Activated naive CD8-positive, alpha-beta T cell (primary cell): ENCODE measurements around the gene PRPF6.
"Not testable (repeated sequence)": the region's sequence is repeated elsewhere in the genome, so short reads cannot be mapped to it uniquely, and the experiment has no call there.

ENCODE experiments used
- H3K27ac Mint-ChIP-seq: one replicate; pipeline ENCODE4 v1.8.0; 2021; ENCODE audit warnings: mixed read lengths
- H3K27me3 Mint-ChIP-seq: one replicate; pipeline ENCODE4 v1.8.0; 2021; ENCODE audit warnings: mixed read lengths
- H3K36me3 Mint-ChIP-seq: one replicate; pipeline ENCODE4 v1.8.0; 2021; ENCODE audit warnings: mixed read lengths
- H3K4me1 Mint-ChIP-seq: one replicate; pipeline ENCODE4 v1.8.0; 2021; ENCODE audit warnings: low read depth, mixed read lengths
- H3K4me3 Mint-ChIP-seq: one replicate; pipeline ENCODE4 v1.8.0; 2021; ENCODE audit warnings: mild to moderate bottlenecking, mixed read lengths
- H3K9me3 Mint-ChIP-seq: one replicate; pipeline ENCODE4 v1.8.0; 2021; ENCODE audit warnings: low read depth, mixed read lengths

PRPF6 gene

DNA sequence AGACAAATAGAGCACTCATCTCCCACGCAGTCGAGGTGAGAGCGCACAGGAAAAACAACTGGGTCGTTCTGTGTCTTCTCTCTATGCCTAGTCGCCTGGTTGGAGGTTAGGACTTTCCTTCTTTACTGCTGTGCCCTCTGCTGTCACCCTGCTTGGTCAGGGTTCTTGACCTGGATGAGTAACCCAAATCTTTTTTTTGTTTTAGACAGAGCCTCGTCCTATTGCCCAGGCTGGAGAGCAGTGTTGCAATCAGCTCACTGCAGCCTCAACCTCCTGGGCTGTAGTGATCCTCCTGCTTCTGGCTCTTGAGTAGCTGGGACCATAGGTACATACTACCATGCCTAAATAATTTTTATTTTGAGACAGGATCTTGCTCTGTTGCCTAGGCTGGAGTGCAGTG, 24.5 kb downstream of the PRPF6 start:
- Mint-ChIP-seq H3K9me3 (peaks cover 13% of the 10 kb centered on the region), H3K27me3 (no peaks in the 10 kb centered on the region), H3K4me3 (no peak overlapping the region), H3K36me3 (peaks cover 20% of the 10 kb centered on the region), H3K4me1 (peaks cover 5% of the 10 kb centered on the region), H3K27ac (no peak overlapping the region)

DNA sequence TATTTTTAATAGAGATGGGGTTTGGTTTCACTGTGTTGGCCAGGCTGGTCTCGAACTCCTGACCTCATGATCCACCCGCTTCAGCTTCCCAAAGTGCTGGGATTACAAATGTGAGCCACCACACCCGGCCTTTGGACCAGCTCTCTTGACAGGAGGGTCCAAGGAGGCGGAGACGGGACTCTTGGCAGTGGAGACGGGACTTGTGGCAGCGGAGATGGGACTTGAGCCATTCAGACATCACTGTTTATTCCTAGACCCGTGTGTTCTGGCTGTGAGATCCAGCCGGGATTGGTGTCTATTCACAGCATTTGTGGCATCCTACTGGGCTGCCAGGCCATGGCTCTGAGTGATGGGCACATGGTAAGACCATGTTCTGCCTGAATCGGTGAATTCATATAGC, 25.6 kb downstream of the PRPF6 start:
- no peak overlapping the region for H3K4me3 Mint-ChIP-seq
- H3K9me3 Mint-ChIP-seq, result peaks cover 13% of the 10 kb centered on the region
- H3K27ac Mint-ChIP-seq, result no peak overlapping the region
- H3K4me1 Mint-ChIP-seq, result peaks cover 9% of the 10 kb centered on the region
- peaks cover 28% of the 10 kb centered on the region for H3K36me3 Mint-ChIP-seq
- H3K27me3 Mint-ChIP-seq, result no peaks in the 10 kb centered on the region

DNA sequence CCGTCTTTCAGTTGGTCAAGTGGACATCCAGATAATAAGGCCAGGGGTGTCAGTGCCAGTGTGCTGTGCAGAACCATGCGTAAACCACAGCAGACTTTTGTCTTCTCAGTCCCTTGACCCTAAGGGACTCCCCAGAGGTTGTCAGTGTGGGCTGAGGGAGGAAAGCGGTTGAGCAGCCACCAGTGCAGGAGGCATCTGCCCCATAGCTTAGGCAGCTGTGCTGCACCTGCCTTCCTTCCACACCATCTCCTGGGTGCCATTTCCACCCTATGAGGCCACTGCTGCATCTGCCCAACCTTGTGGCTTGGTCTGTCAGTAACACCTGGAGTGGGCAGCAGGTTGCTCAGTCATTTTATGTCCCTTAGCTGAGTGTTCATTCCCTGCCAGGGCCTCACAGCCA, 26.0 kb downstream of the PRPF6 start:
- Mint-ChIP-seq H3K4me1 (peaks cover 8% of the 10 kb centered on the region), H3K9me3 (peaks cover 13% of the 10 kb centered on the region), H3K36me3 (peaks cover 29% of the 10 kb centered on the region), H3K27me3 (no peaks in the 10 kb centered on the region), H3K4me3 (no peak overlapping the region), H3K27ac (no peak overlapping the region)

DNA sequence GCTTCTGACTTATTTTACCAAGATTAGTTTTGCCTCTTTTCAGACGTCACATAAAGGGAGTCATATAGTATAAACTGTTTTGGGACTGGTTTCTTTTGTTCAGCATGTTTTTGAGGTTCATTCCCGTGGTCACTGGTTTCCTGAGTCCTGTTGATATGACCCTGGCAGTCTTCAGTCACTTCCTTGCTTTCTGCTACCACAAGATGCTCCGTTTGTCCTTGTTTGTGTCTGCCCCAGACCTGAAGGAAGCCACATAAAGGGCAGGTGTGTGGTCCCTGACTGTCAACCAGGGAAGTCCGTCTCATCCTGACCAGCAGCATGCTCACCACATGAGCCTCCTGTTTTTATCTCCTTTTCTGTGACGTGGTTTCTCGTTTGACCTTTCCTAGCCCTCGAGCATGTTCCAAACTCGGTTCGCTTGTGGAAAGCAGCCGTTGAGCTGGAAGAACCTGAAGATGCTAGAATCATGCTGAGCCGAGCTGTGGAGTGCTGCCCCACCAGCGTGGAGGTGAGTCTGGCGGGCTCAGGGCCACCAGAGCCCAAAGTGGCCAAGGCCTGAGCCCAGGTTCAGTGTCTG, 29.0 kb downstream of the PRPF6 start:
- Mint-ChIP-seq H3K36me3 (peaks cover 34% of the 10 kb centered on the region), H3K9me3 (peaks cover 13% of the 10 kb centered on the region), H3K27me3 (no peaks in the 10 kb centered on the region), H3K4me1 (peaks cover 18% of the 10 kb centered on the region), H3K4me3 (no peak overlapping the region), H3K27ac (no peak overlapping the region)

DNA sequence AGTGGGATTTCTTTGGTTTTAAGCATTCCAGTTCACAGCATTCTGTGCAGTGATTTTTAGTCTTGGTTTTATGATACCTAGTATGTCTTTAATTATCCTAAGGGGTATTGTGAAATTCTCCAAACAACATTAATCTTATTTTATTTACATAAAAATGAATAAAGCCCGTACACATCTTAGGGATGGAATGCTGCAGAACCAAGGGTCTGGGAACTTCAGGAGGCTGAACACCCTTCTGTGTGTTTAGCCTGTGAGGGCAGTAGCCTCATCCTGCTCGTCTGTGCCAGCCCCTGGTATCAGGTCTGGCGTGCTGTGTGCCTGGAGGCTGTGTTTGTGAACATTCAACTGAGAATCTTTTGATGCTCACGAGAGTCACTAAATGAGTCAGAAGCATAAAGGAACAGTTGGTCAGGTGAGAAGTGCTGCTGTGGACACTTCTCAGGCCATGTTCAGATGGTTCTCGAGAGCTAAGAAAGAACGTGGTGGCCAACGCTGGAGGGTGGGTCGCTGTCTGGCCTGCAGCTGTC, 29.8 kb downstream of the PRPF6 start:
- H3K4me3 Mint-ChIP-seq, result no peak overlapping the region
- peaks cover 13% of the 10 kb centered on the region for H3K9me3 Mint-ChIP-seq
- H3K4me1 Mint-ChIP-seq, result peaks cover 18% of the 10 kb centered on the region
- peaks cover 38% of the 10 kb centered on the region for H3K36me3 Mint-ChIP-seq
- no peak overlapping the region for H3K27ac Mint-ChIP-seq
- no peaks in the 10 kb centered on the region for H3K27me3 Mint-ChIP-seq

DNA sequence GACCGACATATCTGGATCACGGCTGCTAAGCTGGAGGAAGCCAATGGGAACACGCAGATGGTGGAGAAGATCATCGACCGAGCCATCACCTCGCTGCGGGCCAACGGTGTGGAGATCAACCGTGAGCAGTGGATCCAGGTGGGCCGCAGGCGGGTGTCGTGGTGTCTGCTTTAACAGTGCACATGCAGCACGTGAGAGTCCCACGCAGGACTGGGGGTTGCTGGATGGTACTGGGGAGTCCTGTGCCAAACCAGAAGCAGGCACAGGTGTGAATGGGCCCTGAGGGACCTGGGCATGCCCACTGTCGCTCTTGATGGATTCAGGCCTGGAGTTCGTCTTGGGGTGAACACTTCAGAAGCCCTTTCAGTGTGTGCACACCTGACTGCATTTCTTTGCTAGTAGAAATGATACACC, 30.4 kb downstream of the PRPF6 start:
- Mint-ChIP-seq H3K27ac (peak overlapping the region; percentile 64), H3K4me1 (peaks cover 18% of the 10 kb centered on the region), H3K27me3 (no peaks in the 10 kb centered on the region), H3K4me3 (no peak overlapping the region), H3K9me3 (peaks cover 13% of the 10 kb centered on the region), H3K36me3 (peaks cover 39% of the 10 kb centered on the region)

DNA sequence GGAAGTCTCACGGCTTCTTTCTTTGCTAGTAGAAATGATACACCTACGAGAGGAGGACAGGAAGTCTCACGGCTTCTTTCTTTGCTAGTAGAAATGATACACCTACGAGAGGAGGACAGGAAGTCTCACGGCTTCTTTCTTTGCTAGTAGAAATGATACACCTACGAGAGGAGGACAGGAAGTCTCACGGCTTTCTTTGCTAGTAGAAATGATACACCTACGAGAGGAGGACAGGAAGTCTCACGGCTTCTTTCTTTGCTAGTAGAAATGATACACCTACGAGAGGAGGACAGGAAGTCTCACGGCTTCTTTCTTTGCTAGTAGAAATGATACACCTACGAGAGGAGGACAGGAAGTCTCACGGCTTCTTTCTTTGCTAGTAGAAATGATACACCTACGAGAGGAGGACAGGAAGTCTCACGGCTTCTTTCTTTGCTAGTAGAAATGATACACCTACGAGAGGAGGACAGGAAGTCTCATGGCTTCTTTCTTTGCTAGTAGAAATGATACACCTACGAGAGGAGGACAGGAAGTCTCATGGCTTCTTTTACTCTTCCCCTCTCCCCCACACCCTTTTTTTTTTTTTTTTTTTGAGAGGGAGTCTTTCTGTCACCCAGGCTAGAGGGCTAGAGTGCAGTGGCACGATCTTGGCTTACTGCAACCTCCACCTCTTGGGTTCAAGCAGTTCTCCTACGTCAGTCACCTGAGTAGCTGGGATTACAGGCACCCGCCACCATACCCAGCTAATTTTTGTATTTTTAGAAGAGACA, 31.6 kb downstream of the PRPF6 start:
- Mint-ChIP-seq H3K36me3 (peaks cover 43% of the 10 kb centered on the region), H3K9me3 (peaks cover 13% of the 10 kb centered on the region), H3K4me3 (peak overlapping the region; percentile 57), H3K27ac (peak overlapping the region; percentile 77), H3K4me1 (peaks cover 19% of the 10 kb centered on the region)
- not testable (repeated sequence) for H3K27me3 Mint-ChIP-seq

DNA sequence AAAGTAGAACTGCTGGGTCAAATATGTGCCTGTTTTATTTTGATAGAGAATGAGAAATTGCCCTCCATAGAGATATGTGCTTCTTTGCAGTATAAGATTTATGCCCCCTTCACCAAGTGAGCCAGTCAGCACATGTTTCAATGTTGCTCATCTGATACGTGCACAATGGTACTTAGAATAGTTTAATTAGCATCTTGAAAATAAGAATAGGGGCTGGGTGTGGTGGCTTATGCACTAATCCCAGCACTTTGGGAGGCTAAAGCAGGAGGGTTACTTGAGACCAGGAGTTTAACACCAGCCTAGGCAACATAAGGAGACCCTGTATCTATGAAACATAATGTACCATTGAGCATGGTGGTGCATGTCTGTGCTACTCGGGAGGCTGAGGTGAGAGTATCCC, 34.7 kb downstream of the PRPF6 start:
- H3K36me3 Mint-ChIP-seq, result peaks cover 35% of the 10 kb centered on the region
- H3K27ac Mint-ChIP-seq, result no peak overlapping the region
- no peak overlapping the region for H3K4me3 Mint-ChIP-seq
- H3K4me1 Mint-ChIP-seq, result peaks cover 17% of the 10 kb centered on the region
- H3K27me3 Mint-ChIP-seq, result no peaks in the 10 kb centered on the region
- H3K9me3 Mint-ChIP-seq, result no peaks in the 10 kb centered on the region

DNA sequence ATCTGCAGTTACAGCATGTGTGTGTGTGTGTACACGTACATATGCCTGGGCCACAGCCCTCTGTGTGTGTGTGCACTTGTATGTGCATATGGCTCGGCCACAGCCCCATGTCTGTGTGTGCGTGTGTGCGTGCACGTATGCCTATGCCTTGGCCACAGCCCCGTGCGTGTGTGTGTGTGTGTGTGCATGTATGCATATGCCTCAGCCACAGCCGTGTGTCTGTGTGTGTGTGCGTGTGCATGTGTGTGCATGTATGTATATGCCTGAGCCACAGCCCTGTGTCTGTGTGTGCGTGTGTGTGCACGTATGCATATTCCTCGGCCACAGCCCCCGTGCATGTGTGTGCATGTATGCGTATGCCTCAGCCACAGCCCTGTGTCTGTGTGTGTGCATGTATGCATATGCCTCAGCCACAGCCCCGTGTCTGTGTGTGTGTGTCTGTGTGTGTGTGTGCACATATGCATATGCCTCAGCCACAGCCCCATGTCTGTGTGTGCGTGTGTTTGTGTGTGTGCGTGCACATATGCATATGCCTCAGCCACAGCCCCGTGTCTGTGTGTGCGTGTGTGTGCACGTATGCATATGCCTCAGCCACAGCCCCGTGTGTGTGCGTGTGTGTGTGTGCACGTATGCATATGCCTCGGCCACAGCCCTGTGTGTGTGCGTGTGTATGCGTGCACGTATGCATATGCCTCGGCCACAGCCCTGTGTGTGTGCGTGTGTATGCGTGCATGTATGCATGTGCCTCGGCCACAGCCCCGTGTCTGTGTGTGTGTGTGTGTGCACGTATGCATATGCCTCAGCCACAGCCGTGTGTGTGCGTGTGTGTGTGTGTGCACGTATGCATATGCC, 40.4 kb downstream of the PRPF6 start:
- Mint-ChIP-seq H3K9me3 (no peaks in the 10 kb centered on the region), H3K27ac (no peak overlapping the region), H3K4me3 (no peak overlapping the region), H3K27me3 (no peaks in the 10 kb centered on the region), H3K4me1 (peaks cover 2% of the 10 kb centered on the region), H3K36me3 (peaks cover 19% of the 10 kb centered on the region)

DNA sequence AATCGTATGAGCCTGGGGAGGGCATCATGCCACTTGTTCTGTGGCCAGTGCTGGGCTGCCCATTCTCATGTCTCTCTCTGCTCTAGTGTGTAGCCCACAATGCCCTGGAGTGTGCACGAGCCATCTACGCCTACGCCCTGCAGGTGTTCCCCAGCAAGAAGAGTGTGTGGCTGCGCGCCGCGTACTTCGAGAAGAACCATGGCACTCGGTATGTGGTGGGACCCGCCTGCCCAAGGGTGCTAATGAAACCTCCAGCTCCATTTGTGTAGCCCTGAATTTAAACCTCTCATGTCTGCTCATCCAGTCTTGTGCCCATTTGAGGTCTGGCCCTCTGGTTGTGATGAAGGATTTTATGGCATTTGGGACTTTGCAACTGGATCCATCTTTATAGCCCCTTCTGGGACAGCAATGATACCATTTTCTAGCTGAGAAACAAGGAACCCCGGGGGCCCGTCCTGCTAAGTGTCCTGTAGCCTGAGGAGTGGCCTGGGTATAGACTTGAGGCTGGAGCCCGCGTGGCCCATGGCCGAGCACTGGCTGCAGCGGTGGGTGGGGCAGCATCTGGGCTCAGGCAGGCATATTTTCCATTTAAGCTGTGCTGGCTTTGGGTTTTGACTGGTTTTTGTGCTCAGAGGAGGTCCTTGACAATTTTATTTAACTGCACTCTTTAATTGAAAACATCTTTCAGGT, 41.9 kb downstream of the PRPF6 start:
- Mint-ChIP-seq H3K27ac (no peak overlapping the region), H3K4me1 (no peaks in the 10 kb centered on the region), H3K36me3 (peaks cover 12% of the 10 kb centered on the region), H3K4me3 (no peak overlapping the region), H3K27me3 (no peaks in the 10 kb centered on the region), H3K9me3 (no peaks in the 10 kb centered on the region)

DNA sequence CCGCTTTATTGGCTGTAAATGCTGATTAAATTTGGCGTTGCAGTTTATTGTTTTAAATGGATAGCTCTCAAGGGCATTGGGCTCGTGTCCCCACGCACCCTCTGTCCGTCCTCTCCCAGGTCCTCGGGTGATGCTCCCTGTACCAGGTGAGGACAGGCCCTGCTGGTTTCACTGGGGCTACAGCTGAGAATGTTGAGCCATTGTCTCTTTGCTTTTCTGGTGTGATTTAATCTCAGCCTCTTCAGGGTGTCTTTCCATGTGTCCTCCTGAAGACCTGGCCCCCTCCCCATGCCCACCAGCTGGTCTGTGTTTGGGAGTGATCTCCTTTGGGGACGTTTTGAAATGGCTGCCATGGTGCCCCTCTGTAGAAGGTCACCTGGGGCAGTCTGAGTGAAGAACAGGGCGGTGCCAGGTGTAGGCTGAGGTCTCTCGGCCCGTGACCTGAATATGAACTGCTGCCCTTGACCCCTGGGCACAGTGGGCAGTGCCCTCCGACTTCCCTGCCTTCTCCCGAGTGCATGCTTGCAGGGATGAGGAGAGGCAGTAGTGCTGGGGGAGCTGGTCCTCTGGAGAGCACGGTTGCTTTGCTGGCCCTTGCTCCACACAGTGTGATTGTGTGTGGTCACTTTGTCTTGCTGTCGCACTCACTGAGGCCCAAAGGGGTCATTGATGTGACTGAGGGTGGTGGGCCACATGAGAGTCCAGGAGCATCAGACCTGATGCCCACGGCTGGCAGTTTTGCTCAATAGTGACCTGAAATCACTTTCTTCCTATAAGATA, 42.6 kb downstream of the PRPF6 start:
- H3K4me3 Mint-ChIP-seq, result no peak overlapping the region
- peaks cover 9% of the 10 kb centered on the region for H3K36me3 Mint-ChIP-seq
- no peaks in the 10 kb centered on the region for H3K27me3 Mint-ChIP-seq
- no peaks in the 10 kb centered on the region for H3K4me1 Mint-ChIP-seq
- H3K27ac Mint-ChIP-seq, result no peak overlapping the region
- no peaks in the 10 kb centered on the region for H3K9me3 Mint-ChIP-seq

DNA sequence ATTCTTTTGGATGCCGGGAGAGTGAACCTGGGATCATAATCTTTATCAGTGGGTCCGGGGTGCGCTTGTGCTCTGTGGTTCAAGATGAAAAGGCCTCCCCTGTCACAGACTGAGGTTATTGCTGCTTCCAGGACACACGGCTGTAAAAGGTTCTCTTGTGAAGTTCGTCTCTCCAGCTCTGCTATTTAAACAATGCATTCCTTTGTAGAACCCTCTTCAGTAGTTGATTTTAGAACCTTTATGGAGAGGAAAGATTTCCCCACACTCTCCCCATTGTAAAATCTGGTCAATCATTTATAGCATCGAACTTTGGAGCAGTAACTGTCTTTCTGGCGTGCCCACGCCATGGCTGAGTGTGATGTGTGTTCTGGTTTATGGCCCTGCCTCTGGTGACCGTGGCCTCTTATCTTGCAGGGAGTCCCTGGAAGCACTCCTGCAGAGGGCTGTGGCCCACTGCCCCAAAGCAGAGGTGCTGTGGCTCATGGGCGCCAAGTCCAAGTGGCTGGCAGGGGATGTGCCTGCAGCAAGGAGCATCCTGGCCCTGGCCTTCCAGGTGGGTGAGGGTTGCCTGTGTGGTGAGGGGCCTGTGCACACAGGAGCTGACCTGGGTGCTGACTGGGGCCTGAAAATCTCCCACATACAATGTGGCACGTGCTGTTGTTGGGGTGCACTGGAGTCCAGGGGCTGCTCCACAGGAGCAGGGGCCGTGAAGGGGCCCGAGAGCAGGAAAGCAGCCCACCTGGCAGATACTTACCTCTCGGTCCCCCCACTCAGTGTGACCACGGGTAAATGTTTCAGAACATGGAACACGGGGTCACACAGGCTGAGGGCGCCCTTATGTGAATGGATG, 43.4 kb downstream of the PRPF6 start:
- H3K36me3 Mint-ChIP-seq, result peaks cover 5% of the 10 kb centered on the region
- H3K27me3 Mint-ChIP-seq, result no peaks in the 10 kb centered on the region
- H3K9me3 Mint-ChIP-seq, result no peaks in the 10 kb centered on the region
- H3K4me3 Mint-ChIP-seq, result no peak overlapping the region
- H3K27ac Mint-ChIP-seq, result no peak overlapping the region
- H3K4me1 Mint-ChIP-seq, result no peaks in the 10 kb centered on the region

DNA sequence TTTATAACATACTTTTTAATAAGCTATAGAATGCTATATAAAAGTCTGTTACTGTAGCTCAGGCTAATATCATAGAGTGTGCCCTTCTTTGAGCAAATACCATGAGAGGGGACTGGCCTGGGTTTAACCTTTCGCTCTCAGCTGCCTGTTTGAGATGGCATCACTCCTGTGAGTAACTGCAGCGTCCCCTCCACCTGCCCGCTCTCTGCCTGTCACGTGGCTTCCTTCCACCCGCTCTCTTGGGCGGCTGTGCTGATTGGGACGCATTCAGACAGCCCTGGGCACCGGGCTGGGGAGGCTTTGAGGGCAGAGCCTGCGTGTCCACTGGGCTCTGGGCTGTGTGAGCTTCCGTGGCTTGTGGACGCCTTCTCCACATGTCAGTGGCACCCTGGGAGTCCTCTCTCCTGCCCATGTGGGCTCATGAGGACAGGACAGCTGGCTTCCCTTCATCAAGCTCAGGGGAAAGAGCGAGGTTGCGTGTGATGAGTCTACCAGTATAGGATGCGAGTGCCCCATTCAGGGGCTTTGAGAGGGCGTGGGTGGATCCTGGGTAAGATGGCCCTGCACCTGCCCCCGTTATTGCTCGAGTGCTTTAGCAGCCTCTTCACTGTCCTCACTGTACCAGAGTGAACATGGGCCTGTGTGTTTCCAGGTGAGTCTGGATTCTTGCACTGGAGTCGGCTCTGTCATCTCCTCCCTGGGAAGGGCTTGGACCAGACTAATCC, 44.3 kb downstream of the PRPF6 start:
- Mint-ChIP-seq H3K27me3 (no peaks in the 10 kb centered on the region), H3K9me3 (no peaks in the 10 kb centered on the region), H3K4me3 (no peak overlapping the region), H3K36me3 (peaks cover 5% of the 10 kb centered on the region), H3K27ac (no peak overlapping the region), H3K4me1 (no peaks in the 10 kb centered on the region)
